HG02588 (cell line): Measurements from ENCODE around the gene USP48.

Experiments
- ATAC-seq: cut with Tn5 transposase; IDR thresholded peaks from one replicate; pipeline ENCODE4 v1.9.1; 2021; ENCODE audit warnings: mild to moderate bottlenecking, moderate library complexity; ENCODE audit not compliant: unreplicated experiment

Gene USP48

DNA sequence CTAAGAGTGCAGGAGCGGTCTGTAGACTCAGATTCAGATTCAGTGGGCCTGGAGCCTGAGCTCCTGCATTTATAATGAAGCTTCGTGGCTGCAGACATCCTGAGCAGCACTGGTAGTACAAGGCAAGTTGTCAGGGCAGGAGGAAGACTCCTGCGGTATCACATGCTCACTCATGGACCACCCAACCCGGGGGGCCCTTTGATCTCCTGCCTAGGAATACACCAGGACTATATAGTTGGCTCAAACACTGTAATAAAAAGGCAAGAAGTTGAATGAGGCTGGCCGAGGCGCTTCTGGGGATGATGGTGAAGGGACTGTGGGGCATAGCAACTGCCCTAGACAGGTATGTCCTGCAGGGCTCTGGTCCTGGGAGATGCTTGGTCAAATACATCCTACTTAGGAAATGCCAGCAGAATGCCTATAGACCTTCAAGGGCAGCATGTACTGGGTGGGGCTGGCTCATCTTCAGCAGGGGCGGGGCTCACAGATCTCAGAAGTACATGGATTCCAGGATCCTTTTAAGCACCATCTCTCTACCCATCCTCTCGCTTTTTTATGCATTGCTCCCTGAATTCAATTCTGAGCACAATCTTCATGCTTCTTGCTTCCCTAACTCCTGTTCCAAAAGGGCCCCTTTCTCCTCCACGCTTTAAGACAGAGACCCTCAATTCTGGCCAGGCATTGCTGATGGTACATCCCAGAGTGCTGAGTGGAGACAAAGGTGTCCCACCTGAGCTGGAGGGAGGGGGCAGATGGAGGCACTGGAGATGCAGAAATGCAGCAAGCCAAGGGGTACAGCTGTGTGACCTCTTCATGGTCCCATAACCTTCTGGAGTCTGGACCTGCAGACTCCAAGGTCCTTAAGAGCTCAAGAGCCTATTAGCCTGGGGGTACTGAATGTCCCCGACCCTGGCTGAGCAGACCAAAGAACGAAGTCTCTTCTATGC, 111.7 kb downstream of the USP48 start:
- ATAC-seq = no peak

DNA sequence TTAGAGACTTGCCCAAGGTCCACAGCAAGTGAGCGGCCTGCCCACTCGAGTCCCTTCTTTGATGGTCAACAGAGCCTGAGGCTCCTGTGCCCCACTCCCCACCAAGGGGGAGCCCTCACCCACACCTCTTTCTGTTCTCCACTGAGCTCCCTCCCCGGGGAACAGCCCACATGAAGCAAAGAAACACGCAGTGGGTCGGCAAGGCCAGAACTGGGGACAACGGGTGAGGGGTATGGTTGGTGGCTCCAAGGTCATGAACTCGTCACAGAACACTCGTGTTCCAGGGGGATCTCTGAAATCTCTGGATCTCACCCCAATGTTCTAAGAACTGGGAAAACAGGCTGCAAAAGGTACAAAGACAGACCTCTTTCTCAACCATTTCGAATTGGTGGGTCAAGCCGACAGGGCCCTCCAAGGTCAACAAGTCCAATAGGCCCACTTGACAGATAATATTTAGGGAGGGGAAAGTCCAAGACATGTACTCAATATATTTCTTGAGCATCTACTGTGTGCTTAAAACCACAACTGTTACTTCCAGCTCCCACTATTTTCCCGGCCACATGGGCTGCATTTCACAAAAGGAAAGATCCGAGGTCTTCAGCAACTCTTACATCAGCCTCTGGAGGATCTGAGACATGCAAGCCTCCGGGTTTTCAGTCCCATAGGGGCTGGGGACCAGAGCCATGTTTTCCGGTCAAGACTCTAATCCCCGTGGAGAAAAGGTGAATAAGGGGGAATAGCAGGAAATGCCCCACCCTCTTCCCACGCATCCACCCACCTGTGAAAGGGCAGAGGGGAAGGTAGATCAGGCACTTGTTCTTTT, 112.7 kb downstream of the USP48 start:
- ATAC-seq = no peak

DNA sequence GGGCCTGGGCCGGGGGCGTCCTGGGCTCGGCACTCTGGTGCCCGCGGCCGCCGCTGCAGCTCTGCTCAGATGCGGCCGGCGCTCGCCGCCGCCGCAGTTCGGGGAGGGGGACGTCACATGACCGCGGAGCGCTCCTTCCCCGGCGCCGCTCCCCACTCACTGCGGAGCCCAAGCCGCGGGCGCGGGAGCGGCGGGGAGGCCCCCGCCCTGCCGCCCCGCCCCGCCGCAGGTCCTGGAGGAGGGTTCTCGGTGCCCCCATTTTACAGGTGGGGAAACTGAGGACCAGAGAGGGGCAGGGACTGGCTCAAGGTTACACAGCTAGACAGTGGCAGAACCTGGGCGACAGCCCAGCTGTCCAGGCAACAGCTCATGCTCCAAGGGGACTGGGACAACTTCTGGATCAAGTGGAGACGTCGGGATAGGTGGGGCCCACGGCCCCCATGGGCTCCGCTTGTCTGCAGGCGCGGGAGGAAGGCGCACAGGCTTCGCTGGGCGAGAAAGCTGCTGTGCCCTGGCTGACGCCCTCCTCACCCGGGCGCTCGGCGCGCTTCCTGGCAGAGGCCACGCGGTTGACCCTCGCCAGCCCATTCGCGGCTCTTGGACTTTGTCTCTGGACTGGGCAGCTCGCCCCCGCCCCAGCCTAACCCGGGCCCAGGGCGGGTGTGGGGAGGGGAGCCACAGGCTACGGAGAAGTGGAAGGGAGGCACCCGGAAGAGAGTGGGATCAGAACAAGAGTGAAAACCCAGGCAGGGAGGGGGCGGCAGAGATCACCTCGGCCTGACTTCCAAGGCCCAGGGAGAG, 113.5 kb downstream of the USP48 start, which contains the start of gene RAP1GAP:
Gene RAP1GAP, minus strand, starts transcription at position 100 of the 801 bp plus-strand sequence. CDS start 49,325 bp downstream, outside the sequence.
- no peak for ATAC-seq

DNA sequence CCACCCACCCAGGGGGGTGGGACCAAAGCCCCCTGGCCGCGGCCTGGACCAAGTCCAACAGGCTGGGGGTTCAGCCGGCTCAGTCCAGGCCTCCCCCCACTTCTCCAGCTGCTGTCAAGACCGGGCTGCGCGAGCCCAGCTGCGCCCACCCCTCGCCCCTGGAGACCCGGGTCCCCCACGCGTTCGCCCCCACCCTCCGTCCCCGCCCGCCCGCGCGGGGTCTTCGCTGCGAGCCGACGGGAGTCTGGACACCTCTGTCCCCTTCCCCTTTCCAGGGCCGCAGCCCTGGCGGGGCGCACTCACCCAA, 114.0 kb downstream of the USP48 start:
- no peak for ATAC-seq

DNA sequence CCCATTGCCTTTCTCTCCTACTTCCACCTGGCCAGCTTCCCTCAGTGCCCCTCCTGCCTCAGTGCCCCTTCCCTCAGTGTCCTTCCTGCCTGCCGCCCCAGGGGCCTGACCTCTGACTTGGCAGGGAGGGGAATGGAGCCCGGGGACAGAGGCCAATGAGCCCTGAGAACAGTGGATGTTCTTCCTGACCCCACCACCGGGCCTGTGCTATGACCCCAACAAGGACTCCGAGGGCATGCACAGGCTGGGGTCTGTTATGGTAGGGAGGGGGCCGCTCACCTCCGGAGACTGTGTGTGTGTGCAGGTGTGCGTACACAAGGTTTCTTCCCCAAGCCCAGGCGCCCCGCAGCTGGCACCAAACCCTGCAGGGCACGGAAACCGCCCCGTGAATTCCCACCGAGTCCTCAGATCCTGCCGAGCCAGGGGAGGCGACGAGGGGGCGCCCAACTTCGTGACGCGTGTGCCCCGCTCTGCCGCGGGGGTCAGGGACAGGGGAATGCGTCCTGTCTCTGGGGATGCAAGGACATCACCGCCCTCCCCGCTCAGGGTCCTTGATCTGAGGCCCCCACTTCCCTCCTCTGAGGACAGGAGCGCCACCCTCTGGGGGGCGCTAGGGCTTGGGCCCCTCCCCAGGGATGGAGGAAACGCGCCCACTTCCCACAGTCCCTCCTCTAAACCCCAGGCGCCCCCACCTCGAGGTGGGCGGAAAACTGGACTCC, 114.6 kb downstream of the USP48 start:
- no peak for ATAC-seq

DNA sequence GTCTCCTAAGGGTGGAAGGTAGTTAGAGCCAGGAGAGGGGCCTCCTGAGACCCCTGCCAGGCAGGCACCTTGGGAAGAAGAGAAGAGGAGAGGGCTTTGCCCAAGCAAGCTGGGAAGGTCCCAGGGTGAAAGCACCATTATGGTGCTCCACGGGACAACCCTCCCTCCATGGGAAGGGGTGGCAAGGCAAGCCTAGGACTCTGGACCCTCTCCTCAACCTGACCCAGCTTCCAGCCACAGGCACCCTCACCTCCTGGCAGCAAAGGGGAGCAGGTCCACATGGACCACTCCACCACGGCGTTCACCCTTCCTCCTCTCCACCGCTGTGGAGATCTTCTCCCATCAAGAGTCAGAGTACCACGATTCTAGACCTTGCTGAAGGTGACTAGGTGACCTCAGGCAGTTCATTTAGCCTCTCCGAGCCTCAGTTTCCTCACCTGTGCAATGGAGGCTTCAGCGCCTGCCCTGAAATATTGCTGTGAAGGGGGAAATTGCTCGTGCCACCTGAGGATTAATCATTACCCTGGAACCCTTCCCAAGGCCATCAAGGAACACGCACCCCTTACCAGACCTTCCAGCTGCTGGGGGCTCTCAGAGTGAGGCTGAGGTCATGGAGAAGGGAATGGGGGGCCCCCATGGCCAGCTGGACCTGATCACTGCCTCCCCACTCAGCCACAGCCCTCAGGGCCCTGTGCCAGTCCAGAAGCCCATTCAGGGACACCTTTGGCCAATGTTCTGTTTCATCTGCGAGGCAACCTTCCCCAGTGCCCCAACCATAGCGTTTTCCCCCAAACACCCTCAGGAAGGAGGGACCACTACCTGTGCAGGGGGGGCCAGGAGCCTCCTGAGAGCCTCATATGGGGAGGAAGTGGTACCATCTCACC, 115.4 kb downstream of the USP48 start:
- no peak for ATAC-seq

DNA sequence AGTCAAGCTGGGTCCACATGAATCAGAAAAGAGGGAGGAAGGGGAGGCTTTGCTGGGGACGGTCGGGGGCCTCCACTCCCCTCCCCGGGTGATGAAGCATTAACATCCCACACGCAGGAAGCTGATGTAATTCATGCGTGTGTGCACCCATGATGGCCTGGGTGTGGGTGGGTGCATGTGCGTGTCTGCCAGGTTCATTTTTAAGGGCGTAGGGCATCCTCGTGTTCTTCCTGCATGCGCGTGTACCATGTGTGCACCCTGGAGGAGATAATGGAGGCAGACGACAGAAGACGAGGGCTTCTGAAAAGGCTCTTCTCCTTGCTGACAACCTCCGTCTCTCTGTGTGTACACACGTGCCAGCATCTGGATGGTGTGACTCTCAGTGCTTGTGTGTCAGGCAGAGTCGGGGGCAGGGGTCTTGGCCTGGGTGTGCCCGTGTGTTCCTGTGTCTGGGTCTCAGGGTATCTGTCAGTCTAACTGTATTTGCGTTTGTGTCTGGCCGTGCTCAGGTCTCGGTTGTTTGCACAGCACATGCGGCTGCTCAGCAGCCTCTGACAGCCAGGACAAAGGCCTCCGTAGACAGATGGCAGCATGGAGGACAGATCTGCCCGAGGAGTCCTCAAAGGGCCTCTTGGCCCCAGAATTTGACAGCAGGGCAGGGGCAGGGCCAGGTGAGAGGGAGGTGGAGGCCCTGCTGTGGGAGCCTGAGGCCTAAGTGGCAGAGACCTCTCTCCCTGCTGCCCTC, 116.2 kb downstream of the USP48 start:
- no peak for ATAC-seq

DNA sequence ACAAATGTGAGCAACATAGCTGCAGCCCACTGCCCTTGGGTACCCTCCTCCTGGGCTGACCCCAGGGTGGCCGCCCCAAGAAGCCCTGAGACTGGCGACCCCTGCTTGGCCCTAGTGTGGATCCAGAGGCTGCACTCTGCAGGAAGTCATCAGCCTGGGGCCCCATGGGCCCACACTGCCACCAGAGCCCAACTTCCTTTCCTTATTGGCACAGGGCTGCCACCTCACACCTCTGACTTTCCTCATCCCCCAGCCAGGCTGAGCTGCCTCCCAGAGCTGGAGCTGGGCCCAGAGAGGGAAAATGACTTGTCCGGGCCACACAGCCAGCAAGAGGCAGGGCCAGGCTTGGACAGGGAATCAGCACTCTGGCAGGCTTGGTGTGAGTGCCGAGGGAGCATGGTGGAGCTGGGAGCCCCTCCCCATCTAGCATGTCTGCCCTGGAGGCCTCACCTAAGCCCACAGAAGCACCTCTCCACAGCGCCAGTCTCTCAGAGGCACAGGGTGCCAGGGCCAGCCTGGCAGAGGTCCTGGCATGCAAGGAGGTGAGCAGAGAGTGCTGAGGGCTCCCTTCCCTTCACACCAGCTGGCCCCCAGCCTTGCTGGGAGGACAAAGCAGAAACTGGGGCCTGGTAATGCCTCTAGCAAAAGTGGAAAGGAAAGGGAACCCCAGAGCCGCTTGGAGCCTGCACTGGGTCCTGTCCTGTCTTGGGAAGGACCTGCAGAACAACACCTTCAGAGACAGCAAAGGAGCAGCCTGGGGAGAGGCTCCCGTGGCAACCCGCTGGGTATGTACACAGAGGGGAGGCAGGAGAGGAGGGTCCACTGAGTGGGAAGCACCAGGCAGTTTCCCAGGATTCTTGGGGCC, 117.0 kb downstream of the USP48 start:
- ATAC-seq = no peak

DNA sequence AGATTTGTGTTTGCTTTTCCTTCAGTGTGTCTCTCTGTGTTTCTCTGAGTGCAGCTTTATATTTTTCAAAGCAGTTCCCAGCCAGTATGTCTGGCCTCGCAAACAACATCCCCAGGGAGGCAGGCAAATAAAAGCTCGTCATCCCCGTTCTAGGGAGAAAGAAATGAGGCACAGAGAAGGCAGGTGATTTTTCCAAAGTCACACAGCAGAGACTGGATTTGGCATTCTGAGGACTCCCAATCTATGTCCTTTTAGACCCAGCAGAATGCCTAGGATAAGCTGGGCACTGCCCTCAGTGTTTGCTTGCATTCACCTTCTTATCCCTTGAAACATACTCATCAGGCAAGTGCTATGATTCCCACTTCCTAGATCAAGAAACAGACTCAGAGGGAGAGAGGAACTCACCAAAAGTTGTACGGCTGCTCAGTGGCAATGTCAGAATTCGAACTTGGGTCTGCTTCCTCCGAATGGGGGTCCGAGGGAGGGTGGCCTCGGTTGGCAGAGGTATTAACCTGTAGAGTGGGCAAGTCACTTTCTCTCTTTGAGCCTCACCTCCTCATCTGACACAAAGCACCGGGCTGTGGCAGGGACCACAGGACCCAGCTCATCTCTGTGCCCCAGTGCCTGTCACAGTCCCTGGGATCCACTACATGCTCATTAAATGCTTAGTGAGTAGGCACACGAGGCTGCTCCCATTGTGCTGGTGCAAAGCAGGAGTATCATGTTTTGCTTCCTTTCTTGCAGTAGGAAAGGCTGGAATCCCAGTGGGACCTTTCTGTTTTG, 118.0 kb downstream of the USP48 start:
- ATAC-seq = no peak

DNA sequence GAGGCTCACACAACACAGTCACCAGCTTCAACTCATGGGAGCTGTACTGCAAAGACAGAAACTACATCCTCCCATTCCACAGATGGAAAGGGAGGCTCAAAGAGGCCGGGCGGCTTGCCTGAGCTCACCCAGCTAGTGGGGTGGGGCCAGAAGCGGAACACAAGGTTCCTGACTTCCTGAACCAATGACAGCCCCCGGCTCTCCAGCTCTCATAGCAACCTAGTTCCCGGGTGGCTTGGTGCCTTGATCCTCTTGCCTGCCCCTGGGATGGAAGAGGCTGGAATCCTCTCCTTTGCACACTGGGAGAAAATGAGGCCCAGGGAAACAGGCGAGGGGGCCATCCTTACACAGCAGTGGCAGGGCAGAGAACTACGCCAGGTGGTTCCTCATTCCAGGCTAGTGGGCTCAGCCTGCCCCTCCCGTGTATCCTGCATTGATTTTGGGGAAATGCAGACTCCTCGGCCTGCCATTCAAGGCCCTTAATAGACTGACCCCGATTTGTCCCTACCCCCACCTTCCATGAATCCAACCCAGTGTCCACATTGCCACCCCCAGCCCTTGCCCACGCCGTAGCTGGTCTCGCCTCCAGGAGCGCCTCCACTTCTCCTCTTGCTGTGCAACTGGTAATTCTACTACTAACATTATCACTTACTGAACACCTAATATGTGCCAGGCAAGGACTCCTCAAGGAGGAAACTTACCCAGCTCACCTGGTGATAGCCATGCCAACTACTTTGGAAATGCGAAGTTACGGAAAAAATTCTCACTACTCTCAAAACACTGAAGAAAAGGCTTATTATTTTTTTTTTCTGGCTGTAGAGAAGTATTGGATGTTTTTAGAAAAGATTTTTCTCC, 118.8 kb downstream of the USP48 start:
- no peak for ATAC-seq

DNA sequence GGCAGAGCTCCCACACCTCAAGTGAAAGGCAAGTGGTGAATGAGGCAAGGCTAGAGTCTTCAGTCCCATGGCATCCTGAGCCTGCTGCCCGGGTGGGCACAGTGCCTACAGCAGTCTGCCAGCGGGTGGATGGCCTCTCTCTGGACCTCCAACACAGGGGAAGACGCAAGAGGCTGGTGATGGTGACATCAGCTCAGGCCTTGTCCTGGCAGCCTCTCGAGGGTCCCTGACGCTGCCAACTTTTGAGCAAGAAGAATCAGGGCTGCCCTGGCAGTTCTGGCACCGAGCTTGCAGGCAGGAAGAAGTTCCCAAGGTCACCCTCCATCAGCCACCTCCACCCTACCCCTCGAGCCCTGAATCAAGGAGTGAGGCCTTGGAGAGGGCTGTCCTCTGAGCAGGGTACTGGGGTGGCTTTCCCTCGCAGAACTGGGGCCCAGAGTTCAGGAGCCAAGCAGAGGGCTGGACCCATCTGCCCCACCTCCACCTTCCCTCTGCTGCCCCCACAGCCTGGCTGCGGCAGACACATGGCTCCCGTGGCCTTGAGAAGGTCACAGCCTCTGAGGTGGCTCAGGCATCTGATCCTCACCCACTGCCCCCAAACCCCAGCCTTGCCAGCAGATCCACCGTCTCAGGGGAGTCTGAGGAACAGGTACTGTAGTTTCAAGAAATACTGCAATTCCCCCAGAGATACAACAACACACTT, 119.5 kb downstream of the USP48 start:
- no peak for ATAC-seq

DNA sequence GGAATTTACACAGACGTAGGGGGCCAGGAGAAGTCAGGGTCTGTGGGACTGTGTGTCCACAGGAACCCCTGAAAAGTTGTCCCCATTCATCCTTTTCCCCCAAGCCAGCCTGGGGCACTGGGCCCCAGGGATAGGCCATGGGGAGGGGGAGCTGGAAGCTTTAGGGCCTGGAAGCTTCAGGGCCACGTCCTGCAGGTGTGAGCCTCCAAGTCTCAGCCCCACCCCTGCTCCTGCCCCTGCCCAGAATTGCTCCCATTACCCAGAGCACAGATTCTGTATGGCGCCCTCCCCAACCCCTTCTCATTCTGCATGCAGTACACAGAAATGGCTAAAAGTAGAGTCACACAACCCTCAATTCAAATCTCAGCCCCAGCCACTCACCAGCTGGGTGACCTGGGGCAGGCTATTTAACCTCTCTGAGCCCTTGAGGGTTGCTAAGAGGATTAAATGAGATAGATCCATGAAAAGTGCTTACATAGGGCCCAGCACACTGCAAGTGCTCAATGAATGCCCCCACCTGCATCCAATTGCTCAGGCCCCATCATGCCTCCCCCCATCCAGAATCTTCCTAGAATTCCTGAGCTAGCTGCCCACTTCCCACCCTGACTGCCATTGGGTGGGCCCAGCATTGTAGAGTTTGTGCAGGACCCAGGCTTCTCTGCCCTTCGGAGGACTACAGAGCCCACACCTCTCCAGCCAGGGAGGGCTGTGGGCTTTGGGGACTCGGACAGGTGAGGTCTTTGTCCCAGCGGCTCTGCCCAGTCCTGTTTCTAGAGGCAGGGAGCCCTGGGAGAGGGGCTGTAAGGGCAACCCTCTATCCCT, 120.3 kb downstream of the USP48 start:
- ATAC-seq = no peak

DNA sequence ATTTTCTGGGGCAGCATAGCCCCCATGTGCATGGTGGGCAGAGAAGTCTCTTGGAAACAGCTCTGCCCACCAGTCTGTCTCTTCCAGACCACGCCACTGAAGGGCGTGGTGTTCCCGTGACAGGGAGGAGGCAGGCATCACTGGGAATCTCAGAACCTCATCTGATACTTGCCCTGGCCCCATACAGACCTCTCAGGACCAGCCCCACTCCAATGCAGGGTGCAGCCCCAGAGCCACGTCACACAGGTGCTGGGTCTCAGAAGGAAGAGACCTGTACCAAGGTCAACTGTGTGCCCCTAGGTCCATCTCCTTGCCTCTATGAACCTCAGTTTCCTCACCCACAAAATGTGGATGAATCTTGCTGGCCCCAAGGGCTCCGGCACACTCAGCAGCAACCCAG, 121.1 kb downstream of the USP48 start:
- no peak for ATAC-seq

DNA sequence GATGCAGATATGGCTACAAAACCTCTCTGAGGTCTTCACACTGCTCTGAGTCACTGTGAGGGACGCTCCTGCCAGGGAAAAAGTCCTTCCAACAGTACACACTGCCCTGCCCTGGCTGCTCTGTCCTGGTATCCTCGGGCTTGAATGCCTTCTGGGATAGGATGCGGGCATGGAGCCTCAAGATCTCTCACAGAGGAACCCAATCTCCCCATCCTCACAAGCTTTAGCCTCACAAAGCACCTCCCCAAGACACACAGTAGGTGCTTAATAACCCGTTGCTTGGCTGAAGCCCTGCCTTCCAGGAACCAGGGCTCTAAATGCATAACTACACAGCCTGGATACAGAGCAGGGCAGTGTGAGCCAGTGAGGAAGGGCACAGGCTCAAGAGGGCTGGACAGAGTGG, 123.0 kb downstream of the USP48 start:
- ATAC-seq = no peak
